ENCODE data around the gene IL13RA1. TPM values are rescaled to one million over a fixed set of nuclear protein-coding genes. Genes with fewer than 3 reads are reported as not detected.

IL13RA1 gene
- total RNA-seq, 1 donor from 2014 or later, result 41.1 TPM

DNA sequence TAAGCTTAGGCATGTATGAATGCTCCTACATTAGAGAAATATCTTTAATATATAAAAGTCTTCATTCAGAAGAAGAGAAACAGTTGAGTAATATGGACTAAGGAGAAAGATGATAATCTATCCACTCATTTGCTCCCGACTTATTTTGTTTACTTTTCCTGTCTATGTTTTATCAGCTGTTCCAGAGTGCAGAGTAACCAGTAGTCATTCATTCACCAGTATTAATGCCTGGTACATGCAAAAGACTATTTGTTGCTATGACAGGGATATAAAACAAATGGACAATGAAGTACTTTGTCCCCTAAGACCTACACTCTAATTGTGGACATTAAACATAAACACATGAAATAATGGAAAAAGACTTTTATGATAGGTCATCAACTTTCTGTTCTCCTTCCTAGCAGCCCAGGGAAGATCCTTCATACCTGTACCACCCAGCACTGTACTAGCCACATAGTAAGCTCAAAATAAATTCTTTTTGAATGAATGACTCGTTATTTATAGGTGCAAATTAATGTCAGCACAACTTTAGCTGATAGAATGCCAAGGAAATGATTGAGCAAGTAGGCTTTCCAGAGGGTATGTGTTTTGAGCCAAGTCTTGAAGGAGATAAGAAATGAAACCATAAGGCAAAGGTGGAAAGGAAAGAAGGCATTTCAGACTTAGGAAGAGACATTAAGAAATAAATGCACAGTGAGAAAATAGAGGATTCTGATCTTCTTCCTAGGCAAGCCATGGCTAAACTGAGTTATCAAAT lies 45.0 kb upstream of the IL13RA1 start:
- Histone ChIP-seq H3K4me1 (ENCODE audit: insufficient read depth, low read length) (no peaks in the 10 kb centered on the region), H3K9me3 (ENCODE audit: insufficient read depth, low read depth, low read length) (no peaks in the 10 kb centered on the region), H3K36me3 (ENCODE audit: insufficient read depth, low read length) (no peaks in the 10 kb centered on the region), H3K4me3 (ENCODE audit: insufficient read depth, low read depth, low read length) (no peak overlapping the region), H3K9ac (ENCODE audit: low read length) (no peak overlapping the region), H3K4me2 (ENCODE audit: low read length) (no peak overlapping the region), H3K27ac (ENCODE audit: low read depth, low read length) (no peak overlapping the region), H3K79me2 (ENCODE audit: insufficient read depth, low read length) (no peaks in the 10 kb centered on the region), H2AFZ (ENCODE audit: low read depth, low read length) (no peak overlapping the region), H4K20me1 (ENCODE audit: insufficient read depth, low read length) (no peaks in the 10 kb centered on the region), H3K27me3 (ENCODE audit: insufficient read depth, low read length) (no peaks in the 10 kb centered on the region)
- no peak for DNase-seq (ENCODE audit: low read depth)
- Mint-ChIP-seq H3K4me1 (ENCODE audit: low read depth, unreplicated experiment) (no peaks in the 10 kb centered on the region), H3K9me3 (ENCODE audit: unreplicated experiment) (no peaks in the 10 kb centered on the region), H3K4me3 (ENCODE audit: unreplicated experiment) (no peak overlapping the region), H3K27me3 (ENCODE audit: low read depth, unreplicated experiment) (no peaks in the 10 kb centered on the region), H3K36me3 (ENCODE audit: low read depth, unreplicated experiment) (no peaks in the 10 kb centered on the region), H3K27ac (ENCODE audit: unreplicated experiment) (no peak overlapping the region)
- TF ChIP-seq, protein P1, sequence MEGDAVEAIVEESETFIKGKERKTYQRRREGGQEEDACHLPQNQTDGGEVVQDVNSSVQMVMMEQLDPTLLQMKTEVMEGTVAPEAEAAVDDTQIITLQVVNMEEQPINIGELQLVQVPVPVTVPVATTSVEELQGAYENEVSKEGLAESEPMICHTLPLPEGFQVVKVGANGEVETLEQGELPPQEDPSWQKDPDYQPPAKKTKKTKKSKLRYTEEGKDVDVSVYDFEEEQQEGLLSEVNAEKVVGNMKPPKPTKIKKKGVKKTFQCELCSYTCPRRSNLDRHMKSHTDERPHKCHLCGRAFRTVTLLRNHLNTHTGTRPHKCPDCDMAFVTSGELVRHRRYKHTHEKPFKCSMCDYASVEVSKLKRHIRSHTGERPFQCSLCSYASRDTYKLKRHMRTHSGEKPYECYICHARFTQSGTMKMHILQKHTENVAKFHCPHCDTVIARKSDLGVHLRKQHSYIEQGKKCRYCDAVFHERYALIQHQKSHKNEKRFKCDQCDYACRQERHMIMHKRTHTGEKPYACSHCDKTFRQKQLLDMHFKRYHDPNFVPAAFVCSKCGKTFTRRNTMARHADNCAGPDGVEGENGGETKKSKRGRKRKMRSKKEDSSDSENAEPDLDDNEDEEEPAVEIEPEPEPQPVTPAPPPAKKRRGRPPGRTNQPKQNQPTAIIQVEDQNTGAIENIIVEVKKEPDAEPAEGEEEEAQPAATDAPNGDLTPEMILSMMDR (IDR thresholded peaks at IDR 0.05; ENCODE audit: insufficient read depth, low read depth, low read length), result no peak
- TF ChIP-seq EZH2 (IDR thresholded peaks at IDR 0.05; ENCODE audit: insufficient read depth, low read length), result no peak
- peak; percentile 50 for FAIRE-seq

DNA sequence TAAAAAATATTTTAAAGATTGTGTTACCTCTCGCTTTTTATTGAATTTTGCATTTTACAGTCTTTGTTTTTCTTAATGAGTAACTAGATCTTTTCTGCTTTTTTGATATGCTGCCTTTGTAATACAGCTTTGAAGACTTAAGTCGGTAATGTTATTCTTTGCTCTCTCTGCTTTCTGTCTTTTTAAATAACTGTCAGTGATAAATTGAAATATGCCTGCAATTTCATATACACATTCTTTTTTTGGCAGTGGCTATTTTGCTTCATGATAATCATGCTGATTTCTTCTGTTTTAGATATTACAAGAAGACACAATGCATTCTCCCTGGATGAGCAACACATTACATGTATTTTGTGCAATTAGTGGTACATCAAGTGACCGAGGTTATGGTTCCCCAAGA lies 42.0 kb upstream of the IL13RA1 start:
- no peaks in the 10 kb centered on the region for H3K27me3 Mint-ChIP-seq (ENCODE audit: low read depth, unreplicated experiment)
- no peak overlapping the region for H2AFZ ChIP-seq (ENCODE audit: low read depth, low read length)
- no peaks in the 10 kb centered on the region for H3K4me1 ChIP-seq (ENCODE audit: insufficient read depth, low read length)
- no peak overlapping the region for H3K4me3 Mint-ChIP-seq (ENCODE audit: unreplicated experiment)
- no peak overlapping the region for H3K27ac Mint-ChIP-seq (ENCODE audit: unreplicated experiment)
- no peak for DNase-seq (ENCODE audit: low read depth)
- H3K27me3 ChIP-seq (ENCODE audit: insufficient read depth, low read length), result no peaks in the 10 kb centered on the region
- no peak for TF ChIP-seq EZH2 (IDR thresholded peaks at IDR 0.05; ENCODE audit: insufficient read depth, low read length)
- TF ChIP-seq, protein P1 (IDR thresholded peaks at IDR 0.05; ENCODE audit: insufficient read depth, low read depth, low read length), result no peak
- no peaks in the 10 kb centered on the region for H3K36me3 Mint-ChIP-seq (ENCODE audit: low read depth, unreplicated experiment)
- no peaks in the 10 kb centered on the region for H3K4me1 Mint-ChIP-seq (ENCODE audit: low read depth, unreplicated experiment)
- no peak overlapping the region for H3K4me3 ChIP-seq (ENCODE audit: insufficient read depth, low read depth, low read length)
- no peaks in the 10 kb centered on the region for H3K9me3 ChIP-seq (ENCODE audit: insufficient read depth, low read depth, low read length)
- H4K20me1 ChIP-seq (ENCODE audit: insufficient read depth, low read length), result no peaks in the 10 kb centered on the region
- no peak for FAIRE-seq
- no peak overlapping the region for H3K4me2 ChIP-seq (ENCODE audit: low read length)
- no peaks in the 10 kb centered on the region for H3K9me3 Mint-ChIP-seq (ENCODE audit: unreplicated experiment)
- no peaks in the 10 kb centered on the region for H3K36me3 ChIP-seq (ENCODE audit: insufficient read depth, low read length)
- no peaks in the 10 kb centered on the region for H3K79me2 ChIP-seq (ENCODE audit: insufficient read depth, low read length)
- no peak overlapping the region for H3K27ac ChIP-seq (ENCODE audit: low read depth, low read length)
- H3K9ac ChIP-seq (ENCODE audit: low read length), result no peak overlapping the region

DNA sequence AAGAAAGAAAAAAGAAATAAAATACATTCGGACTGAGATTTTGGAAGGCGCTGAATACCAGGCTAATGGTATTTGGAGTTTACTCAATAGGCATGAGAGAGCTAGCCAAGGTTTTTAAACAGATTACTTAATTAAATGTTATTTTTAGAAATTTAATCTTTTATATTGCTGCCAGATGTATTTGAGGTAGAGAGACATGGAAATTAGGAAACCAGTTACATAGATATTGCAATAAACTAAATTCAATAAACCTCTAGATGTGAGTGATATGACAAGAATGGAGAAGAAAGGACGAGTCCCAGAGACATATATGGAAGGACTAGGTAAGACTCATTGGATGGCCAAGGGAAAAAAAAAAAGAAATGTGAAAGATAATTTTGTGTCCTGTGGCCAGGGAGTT lies 38.5 kb upstream of the IL13RA1 start:
- Mint-ChIP-seq H3K27me3 (ENCODE audit: low read depth, unreplicated experiment) (no peaks in the 10 kb centered on the region), H3K27ac (ENCODE audit: unreplicated experiment) (no peak overlapping the region)

More for the DNA sequence above, 38.5 kb upstream of the IL13RA1 start:
- H3K4me1 Mint-ChIP-seq (ENCODE audit: low read depth, unreplicated experiment), result no peaks in the 10 kb centered on the region
- Histone ChIP-seq H2AFZ (ENCODE audit: low read depth, low read length) (no peak overlapping the region), H3K4me1 (ENCODE audit: insufficient read depth, low read length) (no peaks in the 10 kb centered on the region), H3K4me3 (ENCODE audit: insufficient read depth, low read depth, low read length) (no peak overlapping the region), H3K4me2 (ENCODE audit: low read length) (no peak overlapping the region), H3K9ac (ENCODE audit: low read length) (no peak overlapping the region), H3K79me2 (ENCODE audit: insufficient read depth, low read length) (no peaks in the 10 kb centered on the region), H3K27ac (ENCODE audit: low read depth, low read length) (no peak overlapping the region), H3K27me3 (ENCODE audit: insufficient read depth, low read length) (no peaks in the 10 kb centered on the region), H3K36me3 (ENCODE audit: insufficient read depth, low read length) (no peaks in the 10 kb centered on the region), H4K20me1 (ENCODE audit: insufficient read depth, low read length) (no peaks in the 10 kb centered on the region), H3K9me3 (ENCODE audit: insufficient read depth, low read depth, low read length) (no peaks in the 10 kb centered on the region)
- no peak overlapping the region for H3K4me3 Mint-ChIP-seq (ENCODE audit: unreplicated experiment)
- DNase-seq (ENCODE audit: low read depth) (no peak), FAIRE-seq (no peak)
- no peaks in the 10 kb centered on the region for H3K9me3 Mint-ChIP-seq (ENCODE audit: unreplicated experiment)
- H3K36me3 Mint-ChIP-seq (ENCODE audit: low read depth, unreplicated experiment), result no peaks in the 10 kb centered on the region
- TF ChIP-seq, protein P1 (IDR thresholded peaks at IDR 0.05; ENCODE audit: insufficient read depth, low read depth, low read length), result no peak
- no peak for TF ChIP-seq EZH2 (IDR thresholded peaks at IDR 0.05; ENCODE audit: insufficient read depth, low read length)

All from astrocyte (in vitro differentiated cells and primary cell).